ENCODE data around the gene IFNAR1.

- TF ChIP-seq CSRNP3 (CRISPR knock-in tag; IDR thresholded peaks at IDR 0.05) (no peak), ZNF8 (CRISPR knock-in tag; IDR thresholded peaks at IDR 0.05) (no peak), ZFP30 (CRISPR knock-in tag; IDR thresholded peaks at IDR 0.05) (no peak), PPARA (CRISPR knock-in tag; IDR thresholded peaks at IDR 0.05; ENCODE audit: borderline replicate concordance) (no peak), ZNF70 (CRISPR knock-in tag; IDR thresholded peaks at IDR 0.05) (no peak), CREB5 (CRISPR knock-in tag; IDR thresholded peaks at IDR 0.05; ENCODE audit: low read depth) (no peak), ZC3H10 (CRISPR knock-in tag; IDR thresholded peaks at IDR 0.05) (no peak), PATZ1 (CRISPR knock-in tag; IDR thresholded peaks at IDR 0.05; ENCODE audit: borderline replicate concordance) (no peak), TCF4 (CRISPR knock-in tag; IDR thresholded peaks at IDR 0.05; ENCODE audit: borderline replicate concordance) (no peak), SNAI2 (CRISPR knock-in tag; IDR thresholded peaks at IDR 0.05) (no peak)
These were observed 7.4 kb downstream of the IFNAR1 start for GRCh38 chr21:33332143-33332542.

All from SK-N-SH treated with all-trans-retinoic acid at 6 μM for 48 hours (cell line).